GM18507 (cell line): ENCODE data around the gene FAM193A.
"Not testable (repeated sequence)": the region's sequence is repeated elsewhere in the genome, so short reads cannot be mapped to it uniquely, and the experiment has no call there.

Experiments
- DNase-seq: peaks from one replicate; pipeline ENCODE4 v3.0.0; 2011; ENCODE audit warnings: low read depth; ENCODE audit not compliant: insufficient read length; ENCODE audit errors: extremely low spot score
- FAIRE-seq: peaks from 2 replicates; lab custom pipeline; 2011; peaks lifted over from hg19 to GRCh38; lab: Jason Lieb, UNC

FAM193A gene

GRCh38 chr4:2570036-2570435, 33.6 kb downstream of the FAM193A start:
- no peak for FAIRE-seq
- no peak for DNase-seq

- FAIRE-seq (peak; percentile 69), DNase-seq (peak; percentile 18)
Measured at GRCh38 chr4:2570551-2571222, 34.2 kb downstream of the FAM193A start.

- DNase-seq, result no peak
- FAIRE-seq, result no peak
Measured at GRCh38 chr4:2572076-2572475, 35.6 kb downstream of the FAM193A start.

- DNase-seq, result no peak
- FAIRE-seq, result no peak
Measured at GRCh38 chr4:2572866-2573265, 36.4 kb downstream of the FAM193A start.

- no peak for FAIRE-seq
Measured at GRCh38 chr4:2574009-2574408, 37.6 kb downstream of the FAM193A start.

DNA sequence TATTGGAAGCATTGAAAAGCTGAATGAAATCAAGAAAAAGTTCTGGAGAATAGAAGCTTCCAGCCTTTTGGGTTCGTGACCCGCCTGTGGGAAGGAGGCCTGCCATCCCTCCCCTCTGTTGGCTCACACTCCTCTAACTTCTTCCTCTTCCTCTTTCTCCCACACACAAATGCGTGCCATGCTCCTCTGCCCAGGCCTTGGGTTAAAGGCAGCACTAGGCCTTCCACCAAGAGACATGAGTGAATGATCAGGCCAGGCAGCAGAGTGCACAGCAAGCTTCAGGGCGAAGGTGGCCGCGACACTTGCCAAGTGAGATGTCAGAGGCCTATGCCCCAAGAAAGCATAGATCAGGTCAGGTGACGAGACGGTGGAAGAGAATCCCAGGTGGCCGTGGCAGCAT, 38.4 kb downstream of the FAM193A start:
- no peak for DNase-seq
- FAIRE-seq, result no peak

More at GRCh38 chr4:2574009-2574408, 37.6 kb downstream of the FAM193A start:
- no peak for DNase-seq

DNA sequence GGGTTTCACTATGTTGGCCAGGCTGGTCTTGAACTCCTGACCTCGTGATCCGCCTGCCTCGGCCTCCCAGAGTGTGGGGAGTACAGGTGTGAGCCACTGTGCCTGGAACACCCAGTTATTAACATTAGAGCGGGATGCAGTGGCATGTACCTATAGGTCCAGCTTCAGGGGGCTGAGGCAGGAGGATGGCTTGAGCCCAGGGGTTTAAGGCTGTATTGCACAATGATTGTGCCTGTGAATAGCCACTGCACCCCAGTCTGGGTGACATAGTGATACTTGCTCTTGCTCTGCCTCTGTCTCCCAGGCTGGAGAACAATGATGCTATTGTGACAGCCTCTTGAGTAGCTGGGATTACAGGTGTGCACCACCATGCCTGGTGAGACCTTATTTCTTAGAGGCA, 39.8 kb downstream of the FAM193A start:
- FAIRE-seq (no peak), DNase-seq (no peak)

DNA sequence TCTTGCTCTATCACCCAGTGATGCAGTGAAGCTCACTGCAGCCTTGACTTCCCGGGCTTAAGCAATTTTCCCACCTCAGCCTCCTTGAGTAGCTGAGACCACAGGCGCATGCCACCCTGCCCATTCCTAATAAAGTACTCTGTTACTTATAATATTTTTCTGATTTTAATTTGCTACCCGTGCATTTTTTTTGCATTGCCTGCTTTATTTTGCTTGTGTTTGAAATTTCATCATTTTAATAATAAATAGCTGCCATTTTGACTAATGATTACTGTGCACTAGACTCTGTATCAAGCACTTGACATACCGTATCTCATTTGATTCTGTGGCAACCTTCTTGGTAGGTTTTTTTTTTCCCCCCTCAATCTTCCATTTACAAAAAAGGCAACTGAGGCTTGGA, 41.7 kb downstream of the FAM193A start:
- FAIRE-seq, result no peak
- DNase-seq, result no peak

DNA sequence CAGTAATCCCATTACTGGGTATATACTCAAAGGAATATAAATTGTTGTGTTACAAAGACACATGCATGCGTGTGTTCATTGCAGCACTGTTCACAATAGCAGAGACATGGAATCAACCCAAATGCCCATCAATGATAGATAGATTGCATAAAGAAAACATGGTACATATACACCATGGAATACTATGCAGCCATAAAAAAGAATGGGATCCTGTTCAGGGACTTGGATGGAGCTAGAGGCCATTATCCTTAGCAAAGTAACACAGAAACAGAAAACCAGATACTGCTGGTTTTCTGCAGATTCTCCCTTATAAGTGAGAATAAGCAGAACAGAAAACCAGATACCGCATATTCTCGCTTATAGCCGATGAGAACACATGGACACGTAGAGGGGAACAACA, 43.5 kb downstream of the FAM193A start:
- DNase-seq (no peak), FAIRE-seq (no peak)

DNA sequence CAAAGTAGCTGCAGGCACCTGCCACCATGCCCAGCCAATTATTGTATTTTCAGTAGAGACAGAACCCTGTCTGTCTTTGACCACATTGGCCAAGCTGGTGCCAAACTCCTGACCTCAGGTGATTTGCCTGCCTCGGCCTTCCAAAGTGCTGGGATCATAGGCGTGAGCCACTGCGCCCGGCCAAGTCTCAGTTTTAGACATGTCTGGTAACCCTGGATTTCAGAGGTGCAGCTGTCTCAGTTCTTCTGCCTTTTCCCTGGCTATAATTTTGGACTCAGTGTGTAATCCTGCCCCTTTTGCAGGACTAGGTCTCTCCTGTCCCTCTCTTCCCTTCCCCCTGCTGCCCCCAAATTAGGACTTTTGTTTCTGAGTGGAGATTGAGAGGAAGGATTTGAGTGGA, 46.6 kb downstream of the FAM193A start:
- FAIRE-seq, result no peak

GRCh38 chr4:2583517-2583916, 47.1 kb downstream of the FAM193A start:
- FAIRE-seq, result no peak
- no peak for DNase-seq

More for the DNA sequence above, 46.6 kb downstream of the FAM193A start:
- no peak for DNase-seq

DNA sequence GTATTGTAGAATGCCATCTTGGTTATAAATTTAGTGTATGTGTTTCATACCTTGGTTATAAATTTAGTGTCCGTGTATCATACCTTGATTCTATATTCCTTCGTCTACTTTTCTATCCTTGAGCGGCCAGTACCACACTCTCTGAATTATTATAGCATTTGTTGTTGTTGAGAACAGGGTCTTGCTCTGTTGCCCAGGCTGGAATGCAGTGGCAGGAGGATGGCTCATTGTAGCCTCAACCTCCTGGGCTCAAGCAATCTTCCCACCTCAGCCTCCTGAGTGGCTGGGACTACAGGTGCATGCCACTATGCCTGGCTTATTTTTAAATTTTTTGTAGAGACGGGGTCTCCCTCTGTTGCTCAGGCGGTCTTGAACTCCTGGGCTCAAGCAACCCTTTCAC, 50.1 kb downstream of the FAM193A start:
- DNase-seq (no peak), FAIRE-seq (no peak)

DNA sequence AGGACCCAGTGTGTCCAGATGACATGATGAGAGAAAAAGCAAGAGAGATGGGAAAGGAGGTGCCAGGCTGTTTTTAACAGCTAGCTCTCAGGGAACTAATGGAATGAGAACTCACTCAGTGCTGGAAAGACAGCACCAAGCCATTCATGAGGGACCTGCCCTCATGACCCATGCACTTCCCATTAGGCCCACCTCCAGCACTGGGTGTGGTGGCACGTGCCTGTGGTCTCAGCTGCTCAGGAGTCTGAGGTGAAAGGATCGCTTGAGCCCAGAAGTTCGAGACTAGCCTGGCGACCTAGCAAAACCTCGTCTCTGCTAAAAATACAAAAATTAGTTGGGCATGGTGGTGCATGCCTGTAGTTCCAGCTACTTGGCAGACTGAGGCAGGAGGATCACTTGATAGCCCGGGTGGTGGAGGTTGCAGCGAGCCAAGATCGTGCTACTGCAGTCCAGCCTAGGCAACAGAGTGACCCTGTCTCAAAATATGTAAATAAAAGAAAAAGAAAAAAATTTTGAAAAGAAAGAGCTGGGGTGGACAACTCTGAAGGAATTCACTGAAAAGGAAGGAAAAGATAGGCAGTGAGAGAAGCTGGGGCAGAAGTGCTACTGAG, 50.9 kb downstream of the FAM193A start:
- FAIRE-seq, result no peak
- no peak for DNase-seq

DNA sequence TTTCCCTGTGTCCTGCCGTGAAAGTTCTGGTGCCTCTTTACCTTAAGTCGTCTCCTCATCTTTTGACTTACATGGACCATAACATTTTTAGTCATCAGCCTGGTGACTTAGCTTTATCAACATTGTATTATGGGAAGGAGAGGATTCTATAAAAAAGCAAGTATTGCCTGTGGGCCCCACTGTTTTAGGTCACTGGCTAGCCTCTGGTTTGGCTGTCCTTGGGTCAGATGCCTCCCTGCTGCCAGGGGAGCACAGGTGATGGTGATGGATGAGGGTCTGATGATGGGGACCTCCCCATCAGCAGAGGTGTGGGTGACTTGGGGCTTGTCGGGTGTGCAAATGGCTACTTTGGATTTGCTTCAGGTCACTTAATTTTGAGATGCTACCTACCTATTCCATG, 51.8 kb downstream of the FAM193A start:
- DNase-seq (no peak), FAIRE-seq (no peak)

GRCh38 chr4:2591189-2591588, 54.7 kb downstream of the FAM193A start:
- DNase-seq (no peak), FAIRE-seq (peak; percentile 15)

DNA sequence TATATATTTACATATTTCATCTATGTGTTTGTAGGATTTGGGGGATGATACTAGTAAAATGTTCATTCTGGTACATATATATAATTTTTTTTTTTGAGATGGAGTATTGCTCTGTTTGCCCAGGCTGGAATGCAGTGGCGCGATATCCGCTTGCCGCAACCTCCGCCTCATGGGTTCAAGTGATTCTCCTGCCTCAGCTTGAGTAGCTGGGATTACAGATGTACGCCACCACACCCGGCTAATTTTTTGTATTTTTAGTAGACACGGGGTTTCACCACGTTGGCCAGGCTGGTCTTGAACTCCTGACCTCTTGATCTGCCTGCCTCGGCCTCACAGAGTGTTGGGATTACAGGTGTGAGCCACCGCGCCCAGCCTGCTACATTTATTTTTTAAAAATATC, 55.6 kb downstream of the FAM193A start:
- DNase-seq, FAIRE-seq: not testable (repeated sequence)

DNA sequence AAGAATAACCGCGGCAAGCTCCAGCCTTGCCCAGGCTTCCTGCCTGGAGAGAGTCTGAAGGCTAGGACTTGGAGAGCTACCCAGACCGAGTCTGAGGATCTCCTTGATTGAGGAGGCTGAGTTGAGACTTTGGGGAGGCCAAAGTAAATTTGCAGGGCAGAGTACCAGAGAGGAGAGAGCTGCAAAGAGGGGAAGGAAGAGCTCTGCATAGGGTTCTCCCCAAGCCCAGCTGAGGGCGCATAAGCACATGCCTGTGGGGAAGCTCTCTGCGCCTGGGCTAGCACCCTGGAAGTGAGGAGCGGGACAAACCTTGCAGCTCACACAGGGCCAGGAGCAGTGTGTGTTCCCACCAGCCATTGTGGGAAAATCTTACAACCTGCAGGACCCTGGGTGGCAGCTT, 56.1 kb downstream of the FAM193A start:
- DNase-seq (no peak), FAIRE-seq (no peak)

DNA sequence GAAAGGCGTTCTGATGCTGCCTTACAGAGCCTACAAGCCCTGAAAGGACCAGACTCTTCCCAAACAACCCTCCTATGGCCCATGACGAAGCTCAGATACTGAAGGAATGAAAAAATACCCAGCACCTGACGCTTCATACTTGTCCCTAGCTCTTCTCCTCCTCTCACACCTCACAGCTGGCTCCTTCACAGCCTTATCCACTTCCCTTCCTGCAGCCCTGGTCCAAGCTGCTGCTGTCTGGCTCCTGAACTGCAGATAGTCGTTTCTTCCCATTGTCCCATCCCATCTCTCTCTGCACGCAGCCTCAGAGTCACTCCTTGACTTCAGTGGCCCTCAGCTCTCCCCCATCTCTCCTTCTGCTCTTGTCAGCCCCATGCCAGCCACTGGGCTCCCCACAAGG, 56.6 kb downstream of the FAM193A start:
- FAIRE-seq (no peak), DNase-seq (no peak)

DNA sequence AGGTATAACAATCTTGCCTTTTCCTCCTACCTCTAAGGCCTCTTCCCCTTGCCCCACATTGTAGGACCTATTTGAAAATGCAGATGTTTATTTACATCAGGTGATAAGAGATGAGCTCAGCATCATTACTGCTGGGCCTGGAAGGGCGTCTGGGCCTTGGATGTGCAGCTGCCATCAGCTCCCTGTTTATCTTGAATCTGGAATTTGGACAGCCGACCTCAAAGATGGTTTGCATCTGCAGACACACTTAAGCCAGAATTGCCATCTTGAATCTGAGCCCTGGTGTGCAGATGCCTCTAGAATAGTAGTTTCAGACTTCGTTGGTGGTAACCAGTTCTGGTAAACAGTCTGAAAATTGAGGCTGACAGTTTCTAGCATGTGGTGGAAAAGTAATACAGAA, 59.0 kb downstream of the FAM193A start:
- no peak for FAIRE-seq
- no peak for DNase-seq

DNA sequence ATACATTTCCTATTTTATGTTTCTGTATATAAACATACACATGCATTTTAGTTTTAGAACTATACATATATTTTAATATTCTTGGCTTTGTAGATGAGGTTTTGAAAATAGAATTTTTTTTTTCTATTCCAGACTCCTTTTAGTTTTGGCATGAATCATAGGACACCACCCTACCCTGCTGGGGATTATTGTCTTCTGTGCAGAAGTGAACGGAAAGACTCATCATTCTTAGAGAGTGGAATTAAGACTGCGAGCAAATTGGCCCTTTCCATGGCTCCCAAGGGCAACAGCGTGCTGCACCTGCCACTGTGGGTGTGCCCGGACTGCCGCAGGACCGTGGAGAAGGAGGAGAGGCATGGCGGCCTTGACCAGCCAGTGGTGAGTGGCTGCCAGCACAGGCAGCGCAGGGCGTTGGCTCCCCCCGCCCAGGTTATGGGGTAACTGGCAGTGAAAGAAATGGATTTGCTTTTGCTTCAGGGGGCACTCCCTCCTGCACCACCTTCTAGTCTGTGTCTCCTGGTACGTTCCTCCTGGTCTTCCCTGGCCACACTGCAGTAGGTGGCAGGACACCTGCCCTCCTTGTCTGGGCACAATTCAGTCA, 59.6 kb downstream of the FAM193A start:
- FAIRE-seq (no peak), DNase-seq (no peak)

DNA sequence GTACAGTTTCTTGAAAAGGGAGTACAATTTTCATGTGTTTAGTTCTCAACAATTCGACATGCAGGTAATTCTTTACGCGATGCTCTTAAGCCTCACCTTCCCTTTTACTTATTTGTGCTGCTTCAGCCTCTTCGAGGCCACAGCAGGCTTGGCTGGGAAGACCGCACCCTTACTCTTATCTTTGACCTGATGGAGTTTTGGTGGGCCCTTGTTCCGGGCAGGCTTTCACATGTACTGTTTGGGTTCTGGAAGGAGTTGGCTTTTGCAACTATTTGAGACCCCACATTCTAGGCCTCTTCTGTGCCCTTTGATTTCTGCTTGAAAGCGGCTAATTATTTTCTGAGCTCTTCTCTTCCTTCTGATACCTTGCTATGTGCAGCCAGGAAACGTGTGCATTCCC, 60.2 kb downstream of the FAM193A start:
- FAIRE-seq (no peak), DNase-seq (no peak)
